ENCODE measurements around the gene ERLEC1.
"Not testable (repeated sequence)": the region's sequence is repeated elsewhere in the genome, so short reads cannot be mapped to it uniquely, and the experiment has no call there.

ERLEC1 gene

GRCh38 chr2:53829273-53829979 lies 42.6 kb downstream of the ERLEC1 start:
- Histone ChIP-seq H3F3A (ENCODE audit: insufficient read depth, low read length) (no peaks in the 10 kb centered on the region), H3K9me3 (ENCODE audit: low read length) (no peaks in the 10 kb centered on the region)

DNA sequence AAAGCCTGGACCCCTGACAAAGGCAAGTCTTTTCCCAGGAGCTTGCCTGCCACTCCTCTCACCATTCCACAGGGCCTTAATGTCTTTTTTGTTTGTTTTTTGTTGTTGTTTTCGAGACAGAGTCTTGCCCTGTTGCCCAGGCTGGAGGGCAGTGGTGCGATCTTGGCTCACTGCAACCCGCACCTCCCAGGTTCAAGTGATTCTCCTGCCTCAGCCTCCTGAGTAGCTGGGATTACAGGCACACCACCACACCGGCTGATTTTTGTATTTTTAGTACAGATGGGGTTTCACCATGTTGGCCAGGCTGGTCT lies 43.1 kb downstream of the ERLEC1 start:
- not testable (repeated sequence) for H2AFZ ChIP-seq (ENCODE audit: low read length); H3K4me2 ChIP-seq (ENCODE audit: low read length); H3K36me3 ChIP-seq (ENCODE audit: insufficient read depth, low read length)

More at GRCh38 chr2:53829273-53829979, 42.6 kb downstream of the ERLEC1 start:
- no peak overlapping the region for H2AFZ ChIP-seq (ENCODE audit: low read length)
- H3K27ac ChIP-seq (ENCODE audit: low read depth, low read length, poor library complexity, severe bottlenecking) = no peak overlapping the region
- H3K9me2 ChIP-seq (ENCODE audit: low read depth, low read length) = no peaks in the 10 kb centered on the region
- no peaks in the 10 kb centered on the region for H3K79me2 ChIP-seq (ENCODE audit: insufficient read depth, low read length)
- no peak for TF ChIP-seq EZH2 (IDR thresholded peaks at IDR 0.05; ENCODE audit: borderline replicate concordance, low read length)
- no peak for TF ChIP-seq CTCF (IDR thresholded peaks at IDR 0.05; ENCODE audit: low read length)
- H4K20me1 ChIP-seq (ENCODE audit: insufficient read depth, low read length) = no peaks in the 10 kb centered on the region
- no peak overlapping the region for H3K4me2 ChIP-seq (ENCODE audit: low read length)
- H3K9ac ChIP-seq (ENCODE audit: low read length) = no peak overlapping the region
- H3K4me1 ChIP-seq (ENCODE audit: insufficient read depth, low read length, severe bottlenecking) = no peaks in the 10 kb centered on the region
- no peaks in the 10 kb centered on the region for H3K36me3 ChIP-seq (ENCODE audit: insufficient read depth, low read length)
- no peak overlapping the region for H3K4me3 ChIP-seq (ENCODE audit: low read depth, low read length, poor library complexity, severe bottlenecking)
- H3K27me3 ChIP-seq (ENCODE audit: insufficient read depth, low read length) = no peaks in the 10 kb centered on the region

GRCh38 chr2:53840580-53840979 lies 53.7 kb downstream of the ERLEC1 start:
- no peaks in the 10 kb centered on the region for H3K27me3 ChIP-seq (ENCODE audit: insufficient read depth, low read length)
- H3K27ac ChIP-seq (ENCODE audit: low read depth, low read length, poor library complexity, severe bottlenecking) = no peak overlapping the region
- no peaks in the 10 kb centered on the region for H3F3A ChIP-seq (ENCODE audit: insufficient read depth, low read length)
- no peaks in the 10 kb centered on the region for H3K4me1 ChIP-seq (ENCODE audit: insufficient read depth, low read length, severe bottlenecking)
- no peak overlapping the region for H3K4me2 ChIP-seq (ENCODE audit: low read length)
- no peaks in the 10 kb centered on the region for H3K36me3 ChIP-seq (ENCODE audit: insufficient read depth, low read length)
- H3K9ac ChIP-seq (ENCODE audit: low read length) = no peak overlapping the region
- no peak overlapping the region for H3K4me3 ChIP-seq (ENCODE audit: low read depth, low read length, poor library complexity, severe bottlenecking)
- H3K79me2 ChIP-seq (ENCODE audit: insufficient read depth, low read length) = no peaks in the 10 kb centered on the region
- H3K9me3 ChIP-seq (ENCODE audit: low read length) = no peaks in the 10 kb centered on the region
- TF ChIP-seq CTCF (IDR thresholded peaks at IDR 0.05; ENCODE audit: low read length) = no peak
- no peak for TF ChIP-seq EZH2 (IDR thresholded peaks at IDR 0.05; ENCODE audit: borderline replicate concordance, low read length)
- no peak overlapping the region for H2AFZ ChIP-seq (ENCODE audit: low read length)
- H4K20me1 ChIP-seq (ENCODE audit: insufficient read depth, low read length) = no peaks in the 10 kb centered on the region
- H3K9me2 ChIP-seq (ENCODE audit: low read depth, low read length) = no peaks in the 10 kb centered on the region

More for the DNA sequence above, 43.1 kb downstream of the ERLEC1 start:
- H3F3A ChIP-seq (ENCODE audit: insufficient read depth, low read length); H3K79me2 ChIP-seq (ENCODE audit: insufficient read depth, low read length); H3K4me1 ChIP-seq (ENCODE audit: insufficient read depth, low read length, severe bottlenecking); H3K27me3 ChIP-seq (ENCODE audit: insufficient read depth, low read length); H3K4me3 ChIP-seq (ENCODE audit: low read depth, low read length, poor library complexity, severe bottlenecking); H3K9me3 ChIP-seq (ENCODE audit: low read length); H3K27ac ChIP-seq (ENCODE audit: low read depth, low read length, poor library complexity, severe bottlenecking); H4K20me1 ChIP-seq (ENCODE audit: insufficient read depth, low read length); H3K9ac ChIP-seq (ENCODE audit: low read length); H3K9me2 ChIP-seq (ENCODE audit: low read depth, low read length): not testable (repeated sequence)

GRCh38 chr2:53841651-53842050 lies 54.8 kb downstream of the ERLEC1 start:
- not testable (repeated sequence) for H3K4me1 ChIP-seq (ENCODE audit: insufficient read depth, low read length, severe bottlenecking); H3K4me2 ChIP-seq (ENCODE audit: low read length); H3K27me3 ChIP-seq (ENCODE audit: insufficient read depth, low read length); H3K79me2 ChIP-seq (ENCODE audit: insufficient read depth, low read length); H3K27ac ChIP-seq (ENCODE audit: low read depth, low read length, poor library complexity, severe bottlenecking); H2AFZ ChIP-seq (ENCODE audit: low read length); H3K4me3 ChIP-seq (ENCODE audit: low read depth, low read length, poor library complexity, severe bottlenecking); H3K9ac ChIP-seq (ENCODE audit: low read length); H3K9me2 ChIP-seq (ENCODE audit: low read depth, low read length); H3K36me3 ChIP-seq (ENCODE audit: insufficient read depth, low read length); H3F3A ChIP-seq (ENCODE audit: insufficient read depth, low read length); H4K20me1 ChIP-seq (ENCODE audit: insufficient read depth, low read length); H3K9me3 ChIP-seq (ENCODE audit: low read length)

Measured in OCI-LY1 (cell line).